H1 (cell line): ENCODE results near the gene MYOM3. TPM values are rescaled to one million over a fixed set of nuclear protein-coding genes. Genes with fewer than 3 reads are reported as not detected.

Experiments
- PHF8 ChIP-seq: fragments of 200-600 bp; sonication (generic); conservative IDR thresholded peaks from 2 replicates; pipeline ENCODE4 v1.7.1; 2012; ENCODE audit warnings: low read depth, mild to moderate bottlenecking, inconsistent platforms, low read length, moderate library complexity
- TAF1 ChIP-seq: IDR thresholded peaks from 2 replicates; pipeline ENCODE4 v1.6.1; 2011; ENCODE audit warnings: mild to moderate bottlenecking, low read depth, low read length
- polyA plus RNA-seq, 7 experiments: library from polyadenylated mRNA; depleted of rRNA in 3 of 7; stranded (reverse) in 5 of 7; unstranded in 2 of 7; fragments of >200 nt in 5 of 7; fragments of 200-250 nt in 2 of 7; gene quantifications; 1 replicate in 5 of 7; 2 replicates in 1 of 7; 4 replicates in 1 of 7; pipeline versions ENCODE4 v1.2.1 to v1.2.3, GENCODE V29; 2011 to 2013; ENCODE audit warnings: missing spikeins in 2 of 7, mixed read lengths in 2 of 7
- total RNA-seq: library from RNA; stranded (reverse); fragmentation: NEBNext Ultra II Directional; extraction: Animal tissue kit (Norgen Biotek cat#: 25700); gene quantifications from 2 replicates; pipeline ENCODE4 v1.2.1, GENCODE V29; 2021

MYOM3 gene
- total and polyA plus RNA-seq, 2 of the 8 experiments (the other 6 are each of a cell fraction or from before 2014, with no cell fraction given) = 0.08 to 0.09 TPM

DNA sequence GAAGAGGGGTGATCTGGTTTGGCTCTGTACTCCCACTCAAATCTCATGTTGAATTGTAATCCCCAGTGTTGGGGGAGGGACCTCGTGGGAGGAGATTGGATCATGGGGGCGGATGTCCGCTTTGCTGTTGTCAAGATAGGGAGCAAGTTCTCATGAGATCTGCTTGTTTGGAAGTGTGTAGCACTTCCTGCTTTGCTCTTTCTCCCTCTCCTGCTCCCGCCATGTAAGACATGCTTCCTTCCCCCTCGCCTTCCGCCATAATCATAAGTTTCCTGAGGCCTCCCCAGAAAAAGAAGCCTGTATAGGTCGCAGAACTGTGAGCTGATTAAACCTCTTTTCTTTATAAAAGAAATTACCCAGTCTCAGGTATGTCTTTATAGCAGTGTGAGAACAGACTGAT, 27.9 kb downstream of the MYOM3 start (continued):
- no peak for TF ChIP-seq TAF1
- TF ChIP-seq PHF8 = no peak
